Activated B cell treated with CpG ODN at 0.5 μM for 24 hours (primary cell): ENCODE measurements around the gene UNC119B. TPM values are rescaled to one million over a fixed set of nuclear protein-coding genes. Genes with fewer than 3 reads are reported as not detected.

Experiments
- ATAC-seq: fragments of 200-7000 bp; cut with Tn5 transposase; one replicate; pipeline ENCODE4 v1.10.0; 2021; ENCODE audit warnings: low read depth, mild to moderate bottlenecking, moderate library complexity
- CTCF ChIA-PET: fragments of 350-600 bp; sonication (Branson Sonifier 250); formaldehyde crosslinking; loops from one replicate; lab custom pipeline; 2021; ENCODE audit warnings: antibody characterized with exemption; lab: Charles Lee
- POLR2A ChIA-PET: fragments of 350-600 bp; sonication (Branson Sonifier 250); formaldehyde crosslinking; loops from one replicate; lab custom pipeline; 2021; ENCODE audit warnings: antibody characterized with exemption; lab: Charles Lee
- DNase-seq: peaks from one replicate; pipeline ENCODE4 v3.0.0; 2022
- H3K27ac Mint-ChIP-seq: one replicate; pipeline ENCODE4 v1.8.0; 2020; ENCODE audit warnings: mixed read lengths
- H3K27me3 Mint-ChIP-seq: one replicate; pipeline ENCODE4 v1.8.0; 2021; ENCODE audit warnings: mixed read lengths
- H3K36me3 Mint-ChIP-seq: one replicate; pipeline ENCODE4 v1.8.0; 2021; ENCODE audit warnings: low read depth, mixed read lengths
- H3K4me1 Mint-ChIP-seq: one replicate; pipeline ENCODE4 v1.8.0; 2021; ENCODE audit warnings: mixed read lengths
- H3K4me3 Mint-ChIP-seq: one replicate; pipeline ENCODE4 v1.8.0; 2020; ENCODE audit warnings: mild to moderate bottlenecking, mixed read lengths
- H3K9me3 Mint-ChIP-seq: one replicate; pipeline ENCODE4 v1.8.0; 2020; ENCODE audit warnings: mixed read lengths
- CTCF ChIP-seq: fragments of 200-600 bp; IDR thresholded peaks from one replicate; pipeline ENCODE4 v1.8.0; 2022; ENCODE audit warnings: antibody characterized with exemption, mild to moderate bottlenecking
- intact Hi-C: fragments of 100-400 bp; cut with micrococcal nuclease; formaldehyde crosslinking; loops from one replicate; pipeline ENCODE4 v1.15.1; 2024
- total RNA-seq: library from RNA; stranded (reverse); gene quantifications from 2 replicates; pipeline ENCODE4 v1.2.3, GENCODE V29; 2022

UNC119B gene
- 17.3 and 18.5 TPM in 2 replicates for total RNA-seq

- DNase-seq (peak; percentile 71), ATAC-seq (peak; percentile 92)
- TF ChIP-seq CTCF, result no peak
- ChIA-PET POLR2A (interaction anchor here (1.1 to 1.9 kb wide), 6 partner anchors 10 to 63 kb away, joined by 3 to 8 read pairs (median 6); partner anchors contain the start of gene MLEC), CTCF (interaction anchor here (0.8 to 2.8 kb wide), 6 partner anchors 9 to 261 kb away, joined by 3 to 15 read pairs (median 4); partner anchors contain the start of genes ACADS, MLEC and POP5)
- H3K36me3 Mint-ChIP-seq, result peaks cover 17% of the 10 kb centered on the region
- no peaks in the 10 kb centered on the region for H3K9me3 Mint-ChIP-seq
- peak within 1 kb of the TSS; percentile 82 for H3K27ac Mint-ChIP-seq
- intact Hi-C loops, result loop anchor here (1.0 to 10.0 kb wide), 3 partner anchors 15 to 402 kb away; partner anchors contain the start of genes ACADS and COX6A1
- H3K4me1 Mint-ChIP-seq, result peaks cover 29% of the 10 kb centered on the region
- peak within 1 kb of the TSS; percentile 89 for H3K4me3 Mint-ChIP-seq
- no peaks in the 10 kb centered on the region for H3K27me3 Mint-ChIP-seq
Observed at GRCh38 chr12:120710031-120710804, at the start of gene UNC119B. Gene UNC119B, plus strand, starts transcription at chr12:120710458. Its CDS starts 17 bp downstream, at chr12:120710475.

GRCh38 chr12:120661432-120661831 lies 48.8 kb upstream of the UNC119B start:
- POLR2A ChIA-PET, result interaction anchor here (1.5 kb wide), 1 partner anchor 8 kb away, joined by 5 read pairs; no protein-coding TSS in a partner anchor
- no peaks in the 10 kb centered on the region for H3K36me3 Mint-ChIP-seq
- H3K4me1 Mint-ChIP-seq, result peaks cover 26% of the 10 kb centered on the region
- DNase-seq (no peak), ATAC-seq (no peak)
- CTCF ChIA-PET, result interaction anchor here (2.5 to 3.9 kb wide), 2 partner anchors 13 to 25 kb away, joined by 8 to 27 read pairs; no protein-coding TSS in a partner anchor
- intact Hi-C loops, result no loop called here
- H3K27me3 Mint-ChIP-seq, result no peaks in the 10 kb centered on the region
- H3K4me3 Mint-ChIP-seq, result no peak overlapping the region
- H3K27ac Mint-ChIP-seq, result no peak overlapping the region
- TF ChIP-seq CTCF, result no peak
- no peaks in the 10 kb centered on the region for H3K9me3 Mint-ChIP-seq

- DNase-seq (no peak), ATAC-seq (peak; percentile 96)
- ChIA-PET POLR2A (interaction anchor here (0.6 to 1.5 kb wide), 8 partner anchors 11 to 796 kb away, joined by 3 to 15 read pairs (median 5); partner anchors contain the start of gene MLEC), CTCF (interaction anchor here (1.2 to 3.9 kb wide), 3 partner anchors 14 to 128 kb away, joined by 3 to 27 read pairs (median 8); a partner anchor contains a TSS)
- H3K4me1 Mint-ChIP-seq, result peaks cover 32% of the 10 kb centered on the region
- H3K9me3 Mint-ChIP-seq, result no peaks in the 10 kb centered on the region
- intact Hi-C loops, result loop anchor here (1.0 kb wide), 3 partner anchors 11 to 22 kb away; no protein-coding TSS in a partner anchor
- peak overlapping the region; percentile 42 for H3K27ac Mint-ChIP-seq
- no peak for TF ChIP-seq CTCF
- H3K27me3 Mint-ChIP-seq, result no peaks in the 10 kb centered on the region
- peak overlapping the region; percentile 48 for H3K4me3 Mint-ChIP-seq
- no peaks in the 10 kb centered on the region for H3K36me3 Mint-ChIP-seq
Observed at GRCh38 chr12:120662879-120663278, 47.4 kb upstream of the UNC119B start.

GRCh38 chr12:120663741-120664140 lies 46.5 kb upstream of the UNC119B start:
- Mint-ChIP-seq H3K27me3 (no peaks in the 10 kb centered on the region), H3K27ac (no peak overlapping the region), H3K4me3 (no peak overlapping the region), H3K9me3 (no peaks in the 10 kb centered on the region), H3K36me3 (no peaks in the 10 kb centered on the region), H3K4me1 (peaks cover 41% of the 10 kb centered on the region)
- intact Hi-C loops, result loop anchor here (1.0 kb wide), 3 partner anchors 11 to 22 kb away; no protein-coding TSS in a partner anchor
- DNase-seq (no peak), ATAC-seq (no peak)
- no peak for TF ChIP-seq CTCF
- ChIA-PET POLR2A (interaction anchor here (1.0 to 1.5 kb wide), 7 partner anchors 10 to 23 kb away, joined by 3 to 10 read pairs (median 4); partner anchors contain the start of gene MLEC), CTCF (interaction anchor here (1.2 to 3.9 kb wide), 3 partner anchors 15 to 129 kb away, joined by 3 to 27 read pairs (median 8); a partner anchor contains a TSS)
